NT2/D1 (cell line): ENCODE results near the gene OPCML.

Experiments used
- SUZ12 ChIP-seq: IDR thresholded peaks from 2 replicates; pipeline ENCODE4 v1.6.1; 2011; ENCODE audit not compliant: insufficient read length, insufficient read depth; ENCODE audit errors: extremely low read depth
- YY1 ChIP-seq: IDR thresholded peaks from 2 replicates; pipeline ENCODE4 v1.6.1; 2011; ENCODE audit not compliant: insufficient read length, insufficient read depth
- ZNF274 ChIP-seq: IDR thresholded peaks from 2 replicates; pipeline ENCODE4 v1.6.1; 2011; ENCODE audit warnings: mild to moderate bottlenecking, low read depth, low read length

DNA sequence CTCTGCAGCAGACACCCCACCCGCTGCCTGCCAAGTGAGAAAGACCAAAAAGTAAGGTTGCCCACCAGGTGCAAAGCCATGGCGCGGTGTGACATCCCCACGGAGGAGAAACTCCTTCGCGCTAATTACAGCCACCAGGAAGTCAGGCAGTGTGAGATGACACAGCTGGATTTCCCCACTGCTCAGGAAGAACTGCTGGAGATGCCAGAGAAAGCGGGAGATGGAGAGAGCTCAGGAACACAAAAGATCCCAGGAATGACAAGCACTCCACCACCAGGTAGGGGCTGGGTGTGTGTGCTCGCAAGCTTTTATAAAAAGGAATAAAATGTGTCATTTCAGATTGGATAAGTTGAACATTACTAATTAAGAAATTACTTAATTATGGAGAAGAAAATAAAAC lies 292.7 kb downstream of the OPCML start:
- TF ChIP-seq SUZ12 = no peak
- TF ChIP-seq YY1 = no peak
- TF ChIP-seq ZNF274 = no peak
